K562 (cell line): ENCODE results near the gene VPS26A. TPM values are rescaled to one million over a fixed set of nuclear protein-coding genes. Genes with fewer than 3 reads are reported as not detected.
A peak's percentile ranks its signal among the peaks of the same experiment; 100 is the strongest.

ENCODE experiments used
- CBFA2T3 ChIP-seq: fragments of 450-650 bp; IDR thresholded peaks from 2 replicates; pipeline ENCODE4 v1.6.1; 2017
- GTF2A2 ChIP-seq: IDR thresholded peaks from 2 replicates; pipeline ENCODE4 v1.6.1; 2016; ENCODE audit warnings: mild to moderate bottlenecking, missing genetic modification characterization, missing compliant biosample characterization
- HDAC1 ChIP-seq, 2 experiments: fragments of 450-650 bp; IDR thresholded peaks; 2 replicates each; pipeline ENCODE4 v1.6.1; 2016 to 2017; ENCODE audit warnings: inconsistent platforms in 1 of 2, mild to moderate bottlenecking in 1 of 2, moderate library complexity in 1 of 2
- KAT2B ChIP-seq: IDR thresholded peaks from one replicate; pipeline ENCODE4 v1.6.1; 2012; ENCODE audit warnings: low read depth, mild to moderate bottlenecking, control low read depth, inconsistent platforms, low read length, moderate library complexity
- KHSRP ChIP-seq: fragments of 450-650 bp; IDR thresholded peaks from 2 replicates; pipeline ENCODE4 v1.6.1; 2017
- LEF1 ChIP-seq: fragments of 450-650 bp; IDR thresholded peaks from 2 replicates; pipeline ENCODE4 v1.6.1; 2016; ENCODE audit warnings: mild to moderate bottlenecking
- MEF2D ChIP-seq: conservative IDR thresholded peaks from 2 replicates; pipeline ENCODE4 v1.6.1; 2016; ENCODE audit warnings: low read depth, missing genetic modification characterization, missing compliant biosample characterization
- POLR2H ChIP-seq: IDR thresholded peaks from 2 replicates; pipeline ENCODE4 v1.6.1; 2016; ENCODE audit warnings: missing genetic modification characterization, low read depth, mild to moderate bottlenecking, control low read depth, missing compliant biosample characterization, moderate library complexity
- POLR3A ChIP-seq: IDR thresholded peaks from 2 replicates; pipeline ENCODE4 v1.6.1; 2011; ENCODE audit warnings: borderline replicate concordance, mild to moderate bottlenecking, moderate library complexity; ENCODE audit not compliant: insufficient read length, insufficient read depth; ENCODE audit errors: extremely low read depth
- RAD51 ChIP-seq: fragments of 450-650 bp; IDR thresholded peaks from 2 replicates; pipeline ENCODE4 v1.7.1; 2016; ENCODE audit warnings: low read depth, mild to moderate bottlenecking, borderline replicate concordance
- TRIM24 ChIP-seq, 2 experiments: fragments of 450-650 bp; IDR thresholded peaks; 2 replicates each; pipeline ENCODE4 v1.6.1; 2016
- polyA plus RNA-seq, 8 experiments: library from polyadenylated mRNA; depleted of rRNA in 4 of 8; stranded (reverse) in 5 of 8; unstranded in 3 of 8; fragments of >200 nt; fragmentation: Nextera tagmentation in 2 of 8; fragmentation: Illumina TruSeq in 1 of 8; extraction: Ambion mirVana in 2 of 8; extraction: Trizol in 1 of 8; gene quantifications; 2 replicates each; pipeline versions ENCODE4 v1.2.1 to v1.2.3, GENCODE V29; 2011 to 2014; ENCODE audit warnings: inconsistent platforms in 1 of 8, missing spikeins in 1 of 8
- total RNA-seq, 7 experiments: library from RNA; depleted of rRNA in 6 of 7; stranded (reverse); fragments of >200 nt in 6 of 7; fragmentation: Illumina TruSeq in 2 of 7; extraction: Trizol in 2 of 7; gene quantifications; 2 replicates each; pipeline versions ENCODE4 v1.2.1 to v1.2.3, GENCODE V29; 2011 to 2021; ENCODE audit warnings: low replicate concordance in 1 of 7
- TF ChIP-seq, protein P1 (sequence below): fragments of 450-650 bp; IDR thresholded peaks from 2 replicates; pipeline ENCODE4 v1.6.1; 2016; ENCODE audit warnings: mild to moderate bottlenecking, moderate library complexity
- TF ChIP-seq, protein P2 (sequence below): fragments of 450-650 bp; IDR thresholded peaks from 2 replicates; pipeline ENCODE4 v1.6.1; 2016
- TF ChIP-seq, protein P3 (sequence below): sonication (generic); formaldehyde crosslinking; IDR thresholded peaks from 2 replicates; pipeline ENCODE4 v1.9.0; 2022; ENCODE audit warnings: mild to moderate bottlenecking, missing genetic modification reagents

Gene VPS26A
- total and polyA plus RNA-seq, 9 of the 15 experiments (the other 6 are each of a cell fraction or from before 2014, with no cell fraction given) = 47.1 to 137 (median 69.3) TPM

DNA sequence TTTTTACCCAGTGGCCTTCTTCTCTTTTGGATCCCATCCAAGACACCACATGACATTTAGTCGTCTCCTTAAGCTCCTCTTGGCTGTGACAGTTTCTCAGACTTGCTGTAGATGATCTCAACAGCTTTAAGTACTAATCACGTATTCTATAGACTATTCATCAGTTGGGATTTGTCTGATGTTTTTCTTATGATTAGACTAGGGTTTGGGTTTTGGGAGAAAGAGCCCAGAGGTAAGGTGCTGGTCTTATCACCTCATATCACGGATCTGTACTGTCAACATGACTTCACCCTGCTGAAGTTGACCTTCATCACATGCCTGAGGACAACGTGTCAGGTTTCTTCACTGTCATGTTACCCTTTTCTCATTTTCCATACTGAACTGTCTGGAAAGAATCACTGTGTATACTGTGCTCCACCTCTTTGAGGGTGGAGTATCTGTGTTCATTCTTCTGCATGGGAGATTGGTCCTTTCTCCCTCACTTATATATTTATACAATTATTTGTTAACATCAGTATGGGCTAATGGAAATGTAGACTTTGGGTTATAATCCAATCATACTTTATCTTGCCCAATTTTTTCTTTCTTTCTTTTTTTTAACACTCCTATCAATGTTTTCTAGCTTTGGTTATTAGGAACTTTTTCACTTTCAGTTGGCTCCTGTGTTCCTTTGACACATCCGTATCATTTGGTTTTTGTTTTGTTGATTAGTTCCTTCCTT is 89.8 kb downstream of the VPS26A start (continued):
- TF ChIP-seq KAT2B (no peak), MEF2D (tag) (0 out of 2 replicates have a peak, but pooled peaks have one; percentile 22), LEF1 (peak; percentile 77; the same call in 1 of the 2 replicates), POLR2H (peak; percentile 55), RAD51 (peak; percentile 62), HDAC1 (IDR thresholded peaks at IDR 0.05) (peak in 1 of 2 experiments; percentile 46; a peak in 1 of 4 replicates), GTF2A2 (tag) (no peak), CBFA2T3 (0 out of 2 replicates have a peak, but pooled peaks have one; percentile 17), POLR3A (no peak), TRIM24 (IDR thresholded peaks at IDR 0.05) (peak in 1 of 2 experiments; percentile 59; a peak in 1 of 4 replicates), KHSRP (no peak)
- TF ChIP-seq, protein P1, sequence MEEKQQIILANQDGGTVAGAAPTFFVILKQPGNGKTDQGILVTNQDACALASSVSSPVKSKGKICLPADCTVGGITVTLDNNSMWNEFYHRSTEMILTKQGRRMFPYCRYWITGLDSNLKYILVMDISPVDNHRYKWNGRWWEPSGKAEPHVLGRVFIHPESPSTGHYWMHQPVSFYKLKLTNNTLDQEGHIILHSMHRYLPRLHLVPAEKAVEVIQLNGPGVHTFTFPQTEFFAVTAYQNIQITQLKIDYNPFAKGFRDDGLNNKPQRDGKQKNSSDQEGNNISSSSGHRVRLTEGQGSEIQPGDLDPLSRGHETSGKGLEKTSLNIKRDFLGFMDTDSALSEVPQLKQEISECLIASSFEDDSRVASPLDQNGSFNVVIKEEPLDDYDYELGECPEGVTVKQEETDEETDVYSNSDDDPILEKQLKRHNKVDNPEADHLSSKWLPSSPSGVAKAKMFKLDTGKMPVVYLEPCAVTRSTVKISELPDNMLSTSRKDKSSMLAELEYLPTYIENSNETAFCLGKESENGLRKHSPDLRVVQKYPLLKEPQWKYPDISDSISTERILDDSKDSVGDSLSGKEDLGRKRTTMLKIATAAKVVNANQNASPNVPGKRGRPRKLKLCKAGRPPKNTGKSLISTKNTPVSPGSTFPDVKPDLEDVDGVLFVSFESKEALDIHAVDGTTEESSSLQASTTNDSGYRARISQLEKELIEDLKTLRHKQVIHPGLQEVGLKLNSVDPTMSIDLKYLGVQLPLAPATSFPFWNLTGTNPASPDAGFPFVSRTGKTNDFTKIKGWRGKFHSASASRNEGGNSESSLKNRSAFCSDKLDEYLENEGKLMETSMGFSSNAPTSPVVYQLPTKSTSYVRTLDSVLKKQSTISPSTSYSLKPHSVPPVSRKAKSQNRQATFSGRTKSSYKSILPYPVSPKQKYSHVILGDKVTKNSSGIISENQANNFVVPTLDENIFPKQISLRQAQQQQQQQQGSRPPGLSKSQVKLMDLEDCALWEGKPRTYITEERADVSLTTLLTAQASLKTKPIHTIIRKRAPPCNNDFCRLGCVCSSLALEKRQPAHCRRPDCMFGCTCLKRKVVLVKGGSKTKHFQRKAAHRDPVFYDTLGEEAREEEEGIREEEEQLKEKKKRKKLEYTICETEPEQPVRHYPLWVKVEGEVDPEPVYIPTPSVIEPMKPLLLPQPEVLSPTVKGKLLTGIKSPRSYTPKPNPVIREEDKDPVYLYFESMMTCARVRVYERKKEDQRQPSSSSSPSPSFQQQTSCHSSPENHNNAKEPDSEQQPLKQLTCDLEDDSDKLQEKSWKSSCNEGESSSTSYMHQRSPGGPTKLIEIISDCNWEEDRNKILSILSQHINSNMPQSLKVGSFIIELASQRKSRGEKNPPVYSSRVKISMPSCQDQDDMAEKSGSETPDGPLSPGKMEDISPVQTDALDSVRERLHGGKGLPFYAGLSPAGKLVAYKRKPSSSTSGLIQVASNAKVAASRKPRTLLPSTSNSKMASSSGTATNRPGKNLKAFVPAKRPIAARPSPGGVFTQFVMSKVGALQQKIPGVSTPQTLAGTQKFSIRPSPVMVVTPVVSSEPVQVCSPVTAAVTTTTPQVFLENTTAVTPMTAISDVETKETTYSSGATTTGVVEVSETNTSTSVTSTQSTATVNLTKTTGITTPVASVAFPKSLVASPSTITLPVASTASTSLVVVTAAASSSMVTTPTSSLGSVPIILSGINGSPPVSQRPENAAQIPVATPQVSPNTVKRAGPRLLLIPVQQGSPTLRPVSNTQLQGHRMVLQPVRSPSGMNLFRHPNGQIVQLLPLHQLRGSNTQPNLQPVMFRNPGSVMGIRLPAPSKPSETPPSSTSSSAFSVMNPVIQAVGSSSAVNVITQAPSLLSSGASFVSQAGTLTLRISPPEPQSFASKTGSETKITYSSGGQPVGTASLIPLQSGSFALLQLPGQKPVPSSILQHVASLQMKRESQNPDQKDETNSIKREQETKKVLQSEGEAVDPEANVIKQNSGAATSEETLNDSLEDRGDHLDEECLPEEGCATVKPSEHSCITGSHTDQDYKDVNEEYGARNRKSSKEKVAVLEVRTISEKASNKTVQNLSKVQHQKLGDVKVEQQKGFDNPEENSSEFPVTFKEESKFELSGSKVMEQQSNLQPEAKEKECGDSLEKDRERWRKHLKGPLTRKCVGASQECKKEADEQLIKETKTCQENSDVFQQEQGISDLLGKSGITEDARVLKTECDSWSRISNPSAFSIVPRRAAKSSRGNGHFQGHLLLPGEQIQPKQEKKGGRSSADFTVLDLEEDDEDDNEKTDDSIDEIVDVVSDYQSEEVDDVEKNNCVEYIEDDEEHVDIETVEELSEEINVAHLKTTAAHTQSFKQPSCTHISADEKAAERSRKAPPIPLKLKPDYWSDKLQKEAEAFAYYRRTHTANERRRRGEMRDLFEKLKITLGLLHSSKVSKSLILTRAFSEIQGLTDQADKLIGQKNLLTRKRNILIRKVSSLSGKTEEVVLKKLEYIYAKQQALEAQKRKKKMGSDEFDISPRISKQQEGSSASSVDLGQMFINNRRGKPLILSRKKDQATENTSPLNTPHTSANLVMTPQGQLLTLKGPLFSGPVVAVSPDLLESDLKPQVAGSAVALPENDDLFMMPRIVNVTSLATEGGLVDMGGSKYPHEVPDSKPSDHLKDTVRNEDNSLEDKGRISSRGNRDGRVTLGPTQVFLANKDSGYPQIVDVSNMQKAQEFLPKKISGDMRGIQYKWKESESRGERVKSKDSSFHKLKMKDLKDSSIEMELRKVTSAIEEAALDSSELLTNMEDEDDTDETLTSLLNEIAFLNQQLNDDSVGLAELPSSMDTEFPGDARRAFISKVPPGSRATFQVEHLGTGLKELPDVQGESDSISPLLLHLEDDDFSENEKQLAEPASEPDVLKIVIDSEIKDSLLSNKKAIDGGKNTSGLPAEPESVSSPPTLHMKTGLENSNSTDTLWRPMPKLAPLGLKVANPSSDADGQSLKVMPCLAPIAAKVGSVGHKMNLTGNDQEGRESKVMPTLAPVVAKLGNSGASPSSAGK = peak; percentile 91
- TF ChIP-seq, protein P2, sequence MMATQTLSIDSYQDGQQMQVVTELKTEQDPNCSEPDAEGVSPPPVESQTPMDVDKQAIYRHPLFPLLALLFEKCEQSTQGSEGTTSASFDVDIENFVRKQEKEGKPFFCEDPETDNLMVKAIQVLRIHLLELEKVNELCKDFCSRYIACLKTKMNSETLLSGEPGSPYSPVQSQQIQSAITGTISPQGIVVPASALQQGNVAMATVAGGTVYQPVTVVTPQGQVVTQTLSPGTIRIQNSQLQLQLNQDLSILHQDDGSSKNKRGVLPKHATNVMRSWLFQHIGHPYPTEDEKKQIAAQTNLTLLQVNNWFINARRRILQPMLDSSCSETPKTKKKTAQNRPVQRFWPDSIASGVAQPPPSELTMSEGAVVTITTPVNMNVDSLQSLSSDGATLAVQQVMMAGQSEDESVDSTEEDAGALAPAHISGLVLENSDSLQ = peak; percentile 81
- TF ChIP-seq, protein P3, sequence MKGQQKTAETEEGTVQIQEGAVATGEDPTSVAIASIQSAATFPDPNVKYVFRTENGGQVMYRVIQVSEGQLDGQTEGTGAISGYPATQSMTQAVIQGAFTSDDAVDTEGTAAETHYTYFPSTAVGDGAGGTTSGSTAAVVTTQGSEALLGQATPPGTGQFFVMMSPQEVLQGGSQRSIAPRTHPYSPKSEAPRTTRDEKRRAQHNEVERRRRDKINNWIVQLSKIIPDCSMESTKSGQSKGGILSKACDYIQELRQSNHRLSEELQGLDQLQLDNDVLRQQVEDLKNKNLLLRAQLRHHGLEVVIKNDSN (CRISPR knock-in tag) = peak; percentile 55
